Lung (tissue), 12 donors: ENCODE data around the gene MAPK14. TPM values are rescaled to one million over a fixed set of nuclear protein-coding genes. Genes with fewer than 3 reads are reported as not detected.
"Not testable (repeated sequence)": the region's sequence is repeated elsewhere in the genome, so short reads cannot be mapped to it uniquely, and the experiment has no call there.

Experiments used
- ATAC-seq: fragments of 200-7000 bp; cut with Tn5 transposase; one replicate; pipeline ENCODE4 v1.9.1; 2020; ENCODE audit warnings: moderate number of reproducible peaks; ENCODE audit not compliant: insufficient read depth, low FRiP score
- DNase-seq, 3 donors: peaks; one replicate each; pipeline ENCODE4 v3.0.0-alpha.2; 2013 to 2017
- H3K27ac ChIP-seq, 2 donors: one replicate each; pipeline ENCODE4 v1.5.1; 2013; ENCODE audit warnings: mild to moderate bottlenecking in 2 of 2, moderate library complexity in 2 of 2, control low read depth in 1 of 2, inconsistent platforms in 1 of 2, low read depth in 1 of 2, low read length in 1 of 2
- H3K27me3 ChIP-seq, 3 donors: one replicate each; pipeline ENCODE4 v1.5.1; 2013; ENCODE audit warnings: low read length in 2 of 3; ENCODE audit not compliant: control insufficient read depth in 3 of 3, insufficient read depth in 3 of 3
- H3K36me3 ChIP-seq, 4 donors: one replicate each; pipeline ENCODE4 v1.5.1; 2013; ENCODE audit warnings: low read length in 4 of 4, mild to moderate bottlenecking in 1 of 4, moderate library complexity in 1 of 4; ENCODE audit not compliant: control insufficient read depth in 4 of 4, insufficient read depth in 4 of 4
- H3K4me1 ChIP-seq, 5 donors: one replicate each; pipeline ENCODE4 v1.5.1; 2013; ENCODE audit warnings: low read length in 5 of 5, mild to moderate bottlenecking in 2 of 5, moderate library complexity in 1 of 5; ENCODE audit not compliant: control insufficient read depth in 5 of 5, insufficient read depth in 5 of 5
- H3K4me3 ChIP-seq: one replicate; pipeline ENCODE4 v1.5.1; 2013; ENCODE audit warnings: mild to moderate bottlenecking, control low read depth, moderate library complexity
- H3K9ac ChIP-seq, 2 donors: one replicate each; pipeline ENCODE4 v1.5.1; 2013; ENCODE audit warnings: low read length in 2 of 2, control low read depth in 1 of 2; ENCODE audit not compliant: insufficient read depth in 1 of 2
- H3K9me3 ChIP-seq, 4 donors: one replicate each; pipeline ENCODE4 v1.5.1; 2013; ENCODE audit warnings: low read length in 3 of 4, mild to moderate bottlenecking in 1 of 4, moderate library complexity in 1 of 4; ENCODE audit not compliant: control insufficient read depth in 4 of 4, insufficient read depth in 3 of 4
- CTCF ChIP-seq: IDR thresholded peaks from 2 replicates; pipeline ENCODE4 v1.5.1; 2012; ENCODE audit warnings: mild to moderate bottlenecking; ENCODE audit errors: control extremely low read depth, extremely low read depth
- WGBS, 2 donors: extraction: QIAGEN DNeasy Blood & Tissue Kit; methylation state at CpG; one replicate each; pipeline ENCODE4 v1.1.7; 2013; 5-methylcytosine and 5-hydroxymethylcytosine counted together
- polyA plus RNA-seq, 2 donors: library from polyadenylated mRNA; stranded (reverse); fragments of 200-250 nt; gene quantifications; one replicate each; pipeline ENCODE4 v1.2.1, GENCODE V29; 2013
- total RNA-seq, 2 donors: library from RNA; depleted of rRNA in 1 of 2; stranded (reverse); fragments of >200 nt in 1 of 2; gene quantifications; one replicate each; pipeline ENCODE4 v1.2.1, GENCODE V29; 2014 to 2021
- donor health status: control.
- donor health status: control.
- donor health status: Bipolar disorder and iron deficiency.
- donor health status: healthy.
- donor health status: DM: yes; HTN: yes; CAD: no.

The MAPK14 gene
- total and polyA plus RNA-seq, 4 donors: 12.8 to 93.3 (median 59.5) TPM

DNA sequence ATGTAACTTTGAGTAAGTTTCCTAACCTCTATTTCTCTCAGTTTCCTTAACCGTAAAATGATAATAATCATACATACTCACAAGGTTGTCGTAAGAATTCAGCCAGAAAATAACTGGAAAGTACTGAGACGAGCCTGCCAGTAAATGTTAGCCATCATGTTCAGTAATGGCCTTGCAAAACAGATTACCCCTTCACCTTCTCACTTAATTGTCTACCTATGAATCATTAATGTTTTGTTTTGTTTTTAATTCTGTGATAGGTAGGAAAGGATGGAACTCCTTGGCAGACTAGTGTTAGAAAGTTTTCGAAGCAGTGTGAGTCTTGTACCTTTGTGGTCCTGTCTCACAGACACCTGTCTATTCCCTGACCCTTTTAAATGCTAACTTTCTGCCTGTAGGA, 50.6 kb downstream of the MAPK14 start:
- Histone ChIP-seq H3K27me3 (no peaks in the 10 kb centered on the region), H3K27ac (no peak overlapping the region), H3K4me1 (no peaks in the 10 kb centered on the region), H3K9ac (no peak overlapping the region), H3K36me3 (peaks cover 10 to 48% (median 29%) of the 10 kb centered on the region in 4 donors), H3K4me3 (no peak overlapping the region), H3K9me3 (peaks cover 0 to 2% (median 0%) of the 10 kb centered on the region in 4 donors)
- ATAC-seq (no peak), DNase-seq (no peak)
- 91 to 92% methylated on average over 4 of the region's 4 CpGs for WGBS, 2 donors
- TF ChIP-seq CTCF: no peak

DNA sequence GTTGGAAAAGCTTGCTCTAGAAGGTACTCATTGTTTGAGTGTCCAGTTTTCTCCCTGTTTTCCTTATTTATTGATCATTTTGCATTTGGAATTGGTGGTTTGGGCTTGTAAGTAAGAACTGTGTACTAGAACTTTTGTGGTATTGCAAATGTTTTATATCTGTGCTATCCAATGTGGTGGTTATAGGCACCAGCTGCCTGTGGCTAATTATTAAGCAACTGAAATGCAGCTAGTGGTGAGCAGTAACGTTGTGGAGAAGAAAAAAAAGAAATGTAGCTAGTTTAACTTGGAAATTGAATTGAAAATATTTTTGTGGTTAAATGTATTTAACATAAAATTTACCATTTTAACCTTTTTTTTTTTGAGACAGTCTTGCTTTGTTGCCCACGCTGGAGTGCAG, 52.0 kb downstream of the MAPK14 start:
- H3K9me3 ChIP-seq: peaks cover 0 to 2% (median 0%) of the 10 kb centered on the region in 4 donors
- H3K27me3 ChIP-seq: no peaks in the 10 kb centered on the region
- DNase-seq: no peak
- no peak overlapping the region for H3K4me3 ChIP-seq
- H3K4me1 ChIP-seq: no peaks in the 10 kb centered on the region
- H3K9ac ChIP-seq: no peak overlapping the region
- no peak for ATAC-seq
- WGBS, 2 donors: 64 to 80% methylated on average over 2 of the region's 2 CpGs
- no peak overlapping the region for H3K27ac ChIP-seq
- peaks cover 19 to 57% (median 38%) of the 10 kb centered on the region in 4 donors for H3K36me3 ChIP-seq
- no peak for TF ChIP-seq CTCF

- no peaks in the 10 kb centered on the region for H3K4me1 ChIP-seq
- peaks cover 0 to 2% (median 0%) of the 10 kb centered on the region in 4 donors for H3K9me3 ChIP-seq
- TF ChIP-seq CTCF: no peak
- 98 to 100% methylated on average over 1 of the region's 1 CpG for WGBS, 2 donors
- DNase-seq (no peak), ATAC-seq (no peak)
- H3K36me3 ChIP-seq: peaks cover 19 to 48% (median 35%) of the 10 kb centered on the region in 4 donors
- no peak overlapping the region for H3K27ac ChIP-seq
- H3K27me3 ChIP-seq: no peaks in the 10 kb centered on the region
- H3K9ac ChIP-seq: no peak overlapping the region
- H3K4me3 ChIP-seq: no peak overlapping the region
Measured at GRCh38 chr6:36082318-36082717, 54.7 kb downstream of the MAPK14 start.

- no peak for TF ChIP-seq CTCF
- Histone ChIP-seq H3K9me3 (peaks cover 0 to 2% (median 0%) of the 10 kb centered on the region in 4 donors), H3K4me1 (no peaks in the 10 kb centered on the region), H3K4me3 (no peak overlapping the region), H3K27ac (no peak overlapping the region), H3K9ac (no peak overlapping the region), H3K27me3 (no peaks in the 10 kb centered on the region), H3K36me3 (peaks cover 18 to 48% (median 32%) of the 10 kb centered on the region in 4 donors)
- ATAC-seq: no peak
- 80 to 83% methylated on average over 3 of the region's 3 CpGs for WGBS, 2 donors
- no peak for DNase-seq
Measured at GRCh38 chr6:36083446-36083845, 55.8 kb downstream of the MAPK14 start.

DNA sequence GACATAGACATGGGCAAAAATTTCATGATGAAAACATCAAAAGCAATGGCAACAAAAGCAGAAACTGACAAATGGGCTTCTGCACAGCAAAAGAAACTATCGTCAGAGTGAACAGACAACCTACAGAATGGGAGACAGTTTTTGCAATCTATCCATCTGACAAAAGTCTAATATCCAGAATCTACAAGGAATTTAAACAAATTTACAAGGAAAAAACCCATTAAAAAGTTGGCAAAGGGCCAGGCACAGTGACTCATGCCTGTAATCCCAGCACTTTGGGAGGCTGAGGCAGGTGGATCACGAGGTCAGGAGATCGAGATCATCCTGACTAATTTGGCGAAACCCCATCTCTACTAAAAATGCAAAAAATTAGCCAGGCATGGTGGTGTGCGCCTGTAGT, 60.6 kb downstream of the MAPK14 start:
- 93 to 99% methylated on average over 5 of the region's 5 CpGs for WGBS, 2 donors

More for the DNA sequence above, 60.6 kb downstream of the MAPK14 start:
- not testable (repeated sequence) for H3K27me3 ChIP-seq, H3K4me3 ChIP-seq, ATAC-seq, H3K9me3 ChIP-seq, DNase-seq, H3K4me1 ChIP-seq, H3K27ac ChIP-seq, H3K9ac ChIP-seq
- peaks cover 7 to 23% (median 18%) of the 10 kb centered on the region in 4 donors for H3K36me3 ChIP-seq
